Coronary artery (tissue), 2 donors: ENCODE data around the gene CDC42BPA.

ENCODE experiments used
- DNase-seq: peaks from one replicate; pipeline ENCODE4 v3.0.0-alpha.2; 2017; ENCODE audit warnings: low spot score
- H3K27ac ChIP-seq, 2 donors: fragments of 200-600 bp; sonication (generic); one replicate each; pipeline ENCODE4 v1.5.1; 2016 to 2019
- H3K4me3 ChIP-seq: fragments of 200-600 bp; sonication (generic); 2 replicates; pipeline ENCODE4 v1.5.1; 2016; ENCODE audit warnings: mild to moderate bottlenecking, moderate library complexity
- CTCF ChIP-seq: fragments of 200-600 bp; sonication (generic); IDR thresholded peaks from one replicate; pipeline ENCODE4 v1.5.1; 2019; ENCODE audit warnings: antibody characterized with exemption

The CDC42BPA gene

DNA sequence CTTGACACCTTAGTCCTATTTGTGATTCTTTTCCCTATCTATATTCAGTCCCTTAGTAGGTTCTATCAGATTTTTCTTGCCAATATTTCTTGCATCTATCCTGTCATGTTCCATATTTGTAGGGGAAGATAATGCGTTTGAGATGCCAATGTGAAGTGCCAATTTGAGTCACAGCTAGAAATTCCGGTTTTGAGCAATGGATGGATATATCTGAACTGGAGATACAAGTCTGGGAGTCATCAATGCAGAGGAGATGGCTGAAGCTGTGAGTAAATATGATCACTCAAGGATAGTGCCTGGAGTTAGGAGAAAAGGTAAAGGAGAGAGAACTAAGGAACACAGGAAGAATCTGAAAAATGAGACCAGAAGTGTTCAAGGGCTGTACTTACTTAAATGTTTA, 284.4 kb downstream of the CDC42BPA start:
- TF ChIP-seq CTCF = no peak
- no peak for DNase-seq
- H3K27ac ChIP-seq = no peak overlapping the region
- H3K4me3 ChIP-seq = no peak overlapping the region

DNA sequence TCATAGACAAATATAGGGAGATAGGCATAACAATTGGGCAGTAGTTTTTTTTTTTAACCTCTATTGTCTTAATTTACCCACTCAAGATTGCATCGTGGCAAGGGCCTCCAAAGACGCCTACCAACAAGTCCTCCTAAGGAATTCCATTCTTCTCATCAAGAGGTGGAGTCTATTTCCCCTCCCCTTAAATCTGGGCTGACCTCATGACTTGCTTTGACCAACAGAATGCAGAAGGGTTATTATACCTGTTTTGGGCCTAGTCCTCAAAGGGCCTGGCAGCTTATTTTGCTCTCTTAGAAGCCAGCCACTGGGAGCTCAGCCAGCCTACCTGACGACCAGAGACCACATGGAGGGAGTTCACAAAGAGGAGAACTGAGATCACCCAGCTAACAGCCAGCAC, 285.9 kb downstream of the CDC42BPA start:
- no peak overlapping the region for H3K4me3 ChIP-seq
- no peak for DNase-seq
- TF ChIP-seq CTCF = no peak
- no peak overlapping the region for H3K27ac ChIP-seq

DNA sequence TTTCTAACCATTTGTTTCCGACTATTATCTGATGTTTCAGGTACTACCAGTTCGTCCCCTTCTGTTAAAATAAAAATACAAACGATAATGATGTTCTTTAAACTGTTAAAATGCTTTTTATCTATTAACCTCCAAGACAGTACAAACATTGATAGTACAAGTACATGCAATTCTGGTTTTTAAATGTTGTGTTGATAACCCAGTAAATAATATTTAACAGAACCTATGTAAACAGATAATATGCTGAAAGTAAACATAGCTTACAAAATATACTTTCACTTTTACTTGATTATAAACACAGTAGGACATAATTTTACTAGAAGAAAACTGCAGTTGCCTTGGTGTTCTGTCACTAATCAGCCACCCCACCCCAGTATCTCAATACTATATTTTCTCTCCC, 301.3 kb downstream of the CDC42BPA start:
- no peak overlapping the region for H3K27ac ChIP-seq
- DNase-seq = no peak
- no peak overlapping the region for H3K4me3 ChIP-seq
- no peak for TF ChIP-seq CTCF

- Histone ChIP-seq H3K27ac (no peak overlapping the region), H3K4me3 (no peak overlapping the region)
- no peak for DNase-seq
- no peak for TF ChIP-seq CTCF
These were observed 307.6 kb downstream of the CDC42BPA start for GRCh38 chr1:227010645-227011044.

DNA sequence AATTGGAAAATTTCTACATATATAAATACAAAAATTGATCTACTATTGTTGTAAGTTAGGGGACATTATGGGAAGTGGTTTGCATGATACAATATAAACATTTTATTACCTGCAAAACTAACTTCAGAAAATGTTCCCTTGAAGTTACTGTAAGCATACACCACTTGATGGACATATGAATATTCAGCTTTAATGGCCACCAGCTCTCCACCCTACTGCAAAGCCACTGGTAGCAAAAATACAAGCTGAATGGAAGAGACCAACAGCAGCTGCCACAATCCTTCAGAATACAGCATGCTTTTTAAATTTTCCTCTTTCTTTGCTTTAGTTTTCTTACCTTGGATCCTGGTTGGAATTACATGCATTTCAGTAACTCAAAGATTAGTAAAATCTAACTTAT, 308.4 kb downstream of the CDC42BPA start:
- H3K27ac ChIP-seq = no peak overlapping the region
- DNase-seq = no peak
- TF ChIP-seq CTCF = no peak
- H3K4me3 ChIP-seq = no peak overlapping the region

GRCh38 chr1:227006226-227006796, 312.0 kb downstream of the CDC42BPA start:
- no peak overlapping the region for H3K4me3 ChIP-seq
- H3K27ac ChIP-seq = no peak overlapping the region
- no peak for TF ChIP-seq CTCF
- DNase-seq = no peak

GRCh38 chr1:227004796-227005195, 313.5 kb downstream of the CDC42BPA start:
- no peak for TF ChIP-seq CTCF
- no peak overlapping the region for H3K4me3 ChIP-seq
- H3K27ac ChIP-seq = no peak overlapping the region
- DNase-seq = no peak
